ENCODE results near the gene ERN1.

DNA sequence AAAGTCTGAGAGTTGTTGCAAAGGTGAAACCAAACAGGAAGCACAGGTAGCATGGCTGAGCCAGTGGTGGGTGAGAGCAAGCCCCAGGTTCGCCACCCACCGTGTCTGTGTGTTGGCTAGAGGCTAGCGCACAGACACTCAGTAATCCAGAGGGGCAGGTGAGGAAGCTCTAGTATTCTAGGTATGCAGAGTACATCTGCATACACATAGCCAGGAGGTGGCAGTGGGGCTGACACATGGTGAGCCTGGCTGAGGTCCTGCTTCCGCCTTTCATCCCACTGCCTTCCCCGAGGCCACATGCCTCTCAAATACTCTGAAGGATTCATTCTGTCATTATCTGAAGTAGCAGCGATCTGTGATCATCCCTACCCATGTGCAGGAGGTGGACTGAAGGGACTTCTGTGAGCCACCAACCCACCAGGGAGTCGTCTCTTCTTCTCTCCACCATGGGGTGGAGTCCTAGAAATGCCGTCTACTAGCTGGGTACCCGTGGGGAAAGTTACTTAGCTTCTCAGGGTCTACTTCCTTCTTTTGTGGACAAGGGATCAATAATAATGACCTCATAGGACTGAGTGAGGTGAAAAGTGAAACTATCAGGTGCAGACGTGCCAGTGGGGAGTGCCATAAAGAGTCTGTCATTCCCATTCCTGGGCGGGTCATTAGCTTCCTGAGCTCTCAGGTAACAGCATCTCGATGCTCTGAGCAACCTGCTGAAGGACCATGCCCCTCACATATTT lies 73.5 kb downstream of the ERN1 start:
- TF ChIP-seq, protein P1, sequence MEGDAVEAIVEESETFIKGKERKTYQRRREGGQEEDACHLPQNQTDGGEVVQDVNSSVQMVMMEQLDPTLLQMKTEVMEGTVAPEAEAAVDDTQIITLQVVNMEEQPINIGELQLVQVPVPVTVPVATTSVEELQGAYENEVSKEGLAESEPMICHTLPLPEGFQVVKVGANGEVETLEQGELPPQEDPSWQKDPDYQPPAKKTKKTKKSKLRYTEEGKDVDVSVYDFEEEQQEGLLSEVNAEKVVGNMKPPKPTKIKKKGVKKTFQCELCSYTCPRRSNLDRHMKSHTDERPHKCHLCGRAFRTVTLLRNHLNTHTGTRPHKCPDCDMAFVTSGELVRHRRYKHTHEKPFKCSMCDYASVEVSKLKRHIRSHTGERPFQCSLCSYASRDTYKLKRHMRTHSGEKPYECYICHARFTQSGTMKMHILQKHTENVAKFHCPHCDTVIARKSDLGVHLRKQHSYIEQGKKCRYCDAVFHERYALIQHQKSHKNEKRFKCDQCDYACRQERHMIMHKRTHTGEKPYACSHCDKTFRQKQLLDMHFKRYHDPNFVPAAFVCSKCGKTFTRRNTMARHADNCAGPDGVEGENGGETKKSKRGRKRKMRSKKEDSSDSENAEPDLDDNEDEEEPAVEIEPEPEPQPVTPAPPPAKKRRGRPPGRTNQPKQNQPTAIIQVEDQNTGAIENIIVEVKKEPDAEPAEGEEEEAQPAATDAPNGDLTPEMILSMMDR (IDR thresholded peaks at IDR 0.05; ENCODE audit: extremely low read depth in 1 of 2, insufficient read depth in 1 of 2, low read depth in 1 of 2, low read length in 2 of 2), result no peak
- TF ChIP-seq EZH2 (IDR thresholded peaks at IDR 0.05; ENCODE audit: borderline replicate concordance, low read depth, low read length, severe bottlenecking), result no peak
- TF ChIP-seq MYC (IDR thresholded peaks at IDR 0.05; ENCODE audit: low read depth, low read length), result no peak
- TF ChIP-seq POLR2AphosphoS5 (IDR thresholded peaks at IDR 0.05; ENCODE audit: insufficient read depth, low read depth, low read length), result no peak
- no peak for TF ChIP-seq POLR2A (IDR thresholded peaks at IDR 0.05; ENCODE audit: low read depth, low read length)
- TF ChIP-seq FOS (IDR thresholded peaks at IDR 0.05; ENCODE audit: borderline replicate concordance, insufficient read depth, low read length), result no peak
